ENCODE results near the gene KCNIP4.
A peak's percentile ranks its signal among the peaks of the same experiment; 100 is the strongest.
"Not testable (repeated sequence)": the region's sequence is repeated elsewhere in the genome, so short reads cannot be mapped to it uniquely, and the experiment has no call there.

Gene KCNIP4
- total RNA-seq = 0 to 0.24 (median 0) reads per million in 18 experiments

DNA sequence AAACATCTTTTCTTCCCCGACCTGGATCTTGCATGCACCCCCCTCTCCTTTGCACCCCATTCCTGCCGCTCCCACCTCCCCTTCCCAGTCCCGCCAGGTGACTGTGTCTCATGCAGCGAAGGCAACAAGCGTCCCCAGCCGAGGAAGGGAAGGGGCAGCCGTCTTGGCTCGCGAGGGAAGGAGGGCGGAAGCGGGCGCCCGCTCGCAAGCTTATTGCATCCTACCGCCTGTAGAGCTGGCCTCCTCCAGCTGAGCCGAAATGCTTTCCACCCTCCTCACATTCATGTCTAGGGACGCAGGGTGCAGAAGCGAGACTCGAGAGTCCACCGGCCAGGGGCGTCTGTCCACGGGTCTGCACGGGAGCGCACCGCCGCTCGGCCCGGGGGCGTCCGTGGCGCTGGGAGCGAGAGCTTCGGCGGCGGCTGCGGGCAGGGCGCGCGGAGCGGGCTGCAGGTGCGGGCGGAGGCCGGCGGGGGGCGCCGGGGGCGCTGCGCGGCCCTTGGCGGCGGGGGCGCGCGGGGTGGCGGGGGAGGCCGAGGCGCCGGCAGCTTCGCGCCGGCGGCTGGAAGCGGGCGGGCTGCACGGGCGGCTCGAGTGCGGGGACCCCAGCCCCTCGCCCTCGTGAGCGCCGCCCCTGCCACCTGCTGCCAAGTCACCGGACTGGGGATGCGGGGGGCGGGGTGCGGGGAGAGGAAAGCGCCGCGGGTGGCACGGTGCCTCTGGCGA is at the start of gene KCNIP4:
KCNIP4 (minus strand) TSS at position 426 of the 726 bp plus-strand sequence.
- no peak for DNase-seq

DNA sequence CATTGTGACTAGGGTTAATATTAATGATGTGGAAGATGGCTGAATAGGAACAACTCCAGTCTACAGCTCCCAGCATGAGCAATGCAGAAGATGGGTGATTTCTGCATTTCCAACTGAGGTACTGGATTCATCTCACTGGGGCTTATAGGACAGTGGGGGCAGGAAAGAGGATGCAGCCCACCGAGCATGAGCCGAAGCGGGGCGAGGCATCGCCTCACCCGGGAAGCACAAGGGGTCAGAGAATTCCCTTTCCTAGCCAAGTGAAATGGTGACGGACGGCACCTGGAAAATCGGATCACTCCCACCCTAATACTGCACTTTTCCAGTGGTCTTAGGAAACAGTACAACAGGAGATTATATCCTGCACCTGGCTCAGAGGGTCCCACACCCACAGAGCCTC is 48.0 kb upstream of the KCNIP4 start:
- not testable (repeated sequence) for DNase-seq

DNA sequence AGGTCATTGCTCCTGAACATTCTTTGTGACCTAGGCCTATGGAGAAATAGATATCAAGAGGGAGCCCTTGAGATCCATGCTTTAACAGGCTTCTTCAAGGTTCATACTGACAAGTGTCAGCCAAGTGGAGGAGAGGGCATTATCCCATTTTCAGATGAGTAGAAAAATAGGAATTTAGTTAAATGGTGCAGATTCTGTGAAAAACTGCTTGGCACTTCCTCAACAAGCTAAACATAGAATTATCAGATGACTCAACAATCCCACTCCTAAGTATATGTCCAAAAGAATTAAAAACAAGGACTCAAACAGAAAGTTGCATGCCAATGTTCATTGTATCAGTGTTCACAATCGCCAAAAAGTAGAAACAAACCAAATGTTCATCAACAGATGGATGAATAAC is 43.8 kb upstream of the KCNIP4 start:
- DNase-seq = no peak

DNA sequence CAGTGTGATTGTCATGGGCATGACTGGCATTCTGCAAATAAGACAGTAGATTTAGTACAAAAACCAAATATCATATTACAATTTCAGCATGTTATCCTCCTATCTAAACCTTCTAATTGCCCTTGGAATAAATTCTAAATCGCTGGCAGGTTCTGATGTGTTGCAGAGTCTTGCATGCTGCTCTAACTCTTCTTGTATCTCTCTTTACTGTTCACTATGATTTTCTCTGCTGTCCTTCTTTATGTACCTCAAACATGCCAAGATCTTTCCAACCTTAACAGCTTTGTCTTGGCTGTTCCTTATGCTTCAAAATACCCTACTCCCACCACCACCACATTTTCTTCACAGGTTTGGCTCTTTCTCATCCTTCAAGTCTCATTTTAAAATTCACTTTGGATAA is 43.0 kb upstream of the KCNIP4 start:
- no peak for DNase-seq

DNA sequence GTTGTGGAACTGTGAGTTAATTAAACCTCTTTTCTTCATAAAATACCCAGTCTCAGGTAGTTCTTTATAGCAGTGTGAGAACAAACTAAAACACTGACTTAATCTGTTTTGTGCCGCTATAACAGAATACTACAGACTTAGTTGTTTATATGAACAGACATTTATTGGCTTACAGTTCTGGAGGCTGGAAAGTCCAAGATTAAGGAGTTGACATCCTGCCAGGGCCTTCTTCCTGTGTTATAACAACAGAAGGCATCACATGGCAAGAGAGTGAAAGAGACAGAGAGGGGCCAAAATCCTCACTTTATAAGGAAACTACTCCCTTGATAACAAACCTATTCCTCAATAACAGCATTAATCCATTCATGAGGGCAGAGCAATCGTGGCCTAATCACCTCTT is 42.5 kb upstream of the KCNIP4 start:
- DNase-seq = no peak

DNA sequence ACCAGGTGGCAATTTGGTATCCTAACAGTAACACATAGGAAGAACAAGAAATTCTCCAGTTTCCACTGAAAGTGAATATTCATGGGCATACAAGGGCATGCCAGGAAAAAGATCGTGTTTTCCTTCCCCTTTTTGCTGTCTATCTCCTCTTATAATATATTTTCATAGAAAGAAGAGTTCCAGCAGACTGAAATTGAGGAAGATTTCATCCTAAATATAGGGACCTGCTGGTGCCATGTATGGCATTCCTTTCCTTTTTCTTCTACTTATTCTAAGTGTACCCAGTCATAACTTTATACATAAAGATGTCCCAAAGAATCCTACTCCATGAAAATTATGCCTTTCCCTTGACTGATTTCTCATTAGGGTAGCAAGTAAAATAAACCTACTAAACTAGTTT is 40.8 kb upstream of the KCNIP4 start:
- no peak for DNase-seq

DNA sequence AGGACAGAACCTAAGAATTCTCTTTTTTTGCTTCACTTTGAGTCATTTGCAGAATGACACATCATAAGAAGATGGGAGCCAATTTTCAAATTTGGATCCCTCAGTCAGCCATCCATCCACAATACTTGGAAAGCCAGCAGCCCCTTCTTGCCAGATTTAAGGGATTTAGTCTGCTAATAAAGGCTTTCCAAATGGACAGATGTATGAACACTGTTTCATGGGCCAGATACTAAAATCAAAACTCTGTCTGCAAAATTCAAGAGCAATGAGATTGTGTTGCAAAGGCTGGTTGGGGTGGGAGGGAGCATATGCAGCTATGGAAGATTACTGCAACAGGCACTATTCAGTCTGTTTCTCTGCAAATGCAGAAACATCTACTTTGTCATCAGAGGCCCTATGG is 37.7 kb upstream of the KCNIP4 start:
- no peak for DNase-seq

DNA sequence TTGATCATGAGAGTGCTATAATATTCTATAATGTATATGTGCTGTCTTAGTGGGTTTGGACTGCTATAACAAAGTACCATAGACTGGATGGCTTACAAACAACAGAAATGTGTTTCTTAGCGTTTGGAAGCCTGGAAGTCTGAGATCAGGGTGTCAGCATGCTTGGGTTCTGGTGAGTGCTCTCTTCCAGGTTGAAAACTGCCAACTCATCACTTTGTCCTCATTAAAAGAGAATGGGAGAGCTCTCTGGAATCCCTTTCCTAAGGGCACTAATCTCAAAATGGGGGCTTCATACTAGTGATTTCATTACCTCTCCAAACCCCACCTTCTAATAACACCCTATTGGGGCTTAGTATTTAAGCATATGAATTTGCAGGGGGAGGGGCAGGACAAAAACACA is 33.5 kb upstream of the KCNIP4 start:
- DNase-seq = no peak

DNA sequence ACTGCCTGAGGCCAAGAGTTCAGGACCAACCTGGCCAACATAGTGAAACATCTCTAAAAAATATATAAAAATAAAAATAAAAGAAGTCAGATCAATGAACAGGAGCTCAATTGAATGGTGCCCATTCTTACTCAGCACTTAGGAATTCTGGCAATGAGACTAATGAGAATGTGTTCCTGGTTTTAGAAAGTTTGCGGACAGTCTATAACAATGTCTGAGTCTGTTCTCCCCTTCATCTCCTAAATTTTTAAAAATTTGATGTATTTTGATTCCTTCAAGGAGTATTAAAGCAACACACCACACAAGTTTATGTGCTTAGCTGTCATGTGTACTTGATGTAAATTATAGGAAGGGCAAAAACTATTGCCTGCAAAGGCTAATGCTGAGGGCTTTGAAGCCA is 30.6 kb upstream of the KCNIP4 start:
- no peak for DNase-seq

DNA sequence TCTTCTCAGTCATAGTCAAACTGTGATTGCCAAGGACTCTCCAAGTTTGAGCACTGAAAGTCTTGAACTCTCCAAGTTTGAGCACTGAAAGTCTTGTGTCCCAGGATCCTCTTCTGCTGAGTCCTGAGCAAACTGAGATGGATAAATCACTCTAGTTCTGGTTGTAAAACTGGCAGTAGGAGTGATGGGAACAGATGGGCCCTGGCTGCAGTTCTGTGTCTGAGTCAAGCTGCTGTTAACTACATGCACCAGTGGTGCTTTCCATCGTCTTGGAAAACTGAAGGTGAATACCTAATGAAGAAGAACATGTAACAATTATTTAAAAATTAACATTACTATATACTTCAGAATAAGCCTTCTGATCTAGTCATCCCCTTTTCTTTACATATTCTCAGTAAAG is 27.6 kb upstream of the KCNIP4 start:
- no peak for DNase-seq

DNA sequence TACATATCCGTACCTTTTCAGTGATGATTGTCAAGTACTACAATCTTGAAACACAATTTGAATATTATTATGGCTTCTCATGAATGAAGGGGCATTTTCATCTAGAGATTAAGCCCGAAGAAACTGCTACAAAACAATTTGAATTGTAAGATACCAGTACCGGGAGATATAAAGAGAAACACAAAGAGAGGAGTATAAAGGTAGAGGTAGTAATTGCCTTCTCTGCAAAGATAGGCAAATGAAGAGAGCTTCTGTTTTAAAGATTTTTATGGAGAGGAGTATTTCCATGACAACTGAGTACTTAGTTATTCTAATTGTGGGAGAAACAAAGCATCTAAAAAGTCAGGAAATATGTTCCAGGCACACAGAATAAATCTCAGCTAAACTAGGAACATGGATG is 25.3 kb upstream of the KCNIP4 start:
- no peak for DNase-seq

DNA sequence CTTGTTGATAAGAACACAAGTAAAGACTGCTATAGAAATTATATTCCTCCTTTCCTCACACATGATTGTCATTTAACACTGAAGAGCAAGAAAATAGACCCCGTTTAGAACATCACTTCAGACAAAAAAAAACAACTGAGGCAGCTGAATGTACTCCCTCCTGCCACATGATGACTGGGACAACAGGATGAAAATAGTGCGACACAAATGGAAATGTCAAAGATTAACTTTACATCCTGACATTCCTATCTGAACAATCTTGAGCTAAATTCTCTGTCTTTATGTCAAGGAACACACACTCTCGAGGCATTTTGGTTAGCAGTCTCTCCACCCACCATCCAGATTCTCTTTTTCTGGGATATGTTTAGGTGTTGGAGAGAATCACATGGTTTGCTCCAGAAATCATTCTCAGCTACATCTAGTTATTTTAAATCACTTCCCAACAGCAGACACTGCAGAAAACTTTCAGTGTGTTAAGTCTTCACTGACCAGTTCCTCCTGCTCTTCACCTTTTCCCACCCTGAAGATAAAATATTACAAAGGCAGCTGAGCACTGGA is 16.3 kb upstream of the KCNIP4 start:
- no peak for DNase-seq

DNA sequence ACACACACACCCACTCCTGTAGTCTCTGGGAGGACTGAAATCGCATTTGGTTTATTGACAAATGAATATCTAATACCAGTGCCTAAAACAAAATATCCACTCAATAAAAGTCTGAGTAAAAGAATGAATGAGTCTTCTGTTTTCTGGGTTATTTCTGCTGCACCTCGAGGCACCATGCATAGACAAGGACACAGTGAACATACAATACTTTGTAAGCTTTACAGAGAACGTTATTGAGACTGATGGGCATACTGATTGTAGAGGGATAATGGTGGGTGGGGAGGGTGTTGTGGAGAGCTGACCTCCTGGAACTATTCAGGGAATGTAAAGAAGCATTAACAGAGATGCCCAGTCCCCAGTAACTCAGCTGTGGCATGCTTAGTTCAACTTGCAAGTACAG is 14.1 kb upstream of the KCNIP4 start:
- DNase-seq = no peak

DNA sequence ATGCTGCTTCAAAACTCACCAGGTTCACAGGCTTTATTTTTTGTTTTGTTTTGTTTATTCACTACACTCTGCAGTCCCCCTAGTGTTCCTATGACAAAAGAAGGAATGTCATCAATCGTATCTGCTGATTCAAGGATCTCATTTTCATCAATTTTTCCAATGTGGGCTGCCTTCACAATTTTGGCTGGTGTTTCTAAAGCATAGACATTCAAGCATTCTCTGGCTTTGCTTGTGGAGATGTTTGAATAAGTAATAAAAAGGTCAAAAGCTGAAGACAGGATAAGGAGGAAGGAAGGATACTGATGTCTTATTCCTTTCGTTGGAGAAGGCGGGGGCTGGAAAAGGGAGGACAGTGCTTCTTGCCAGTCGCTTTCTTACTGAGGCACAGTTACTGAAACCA is 12.2 kb upstream of the KCNIP4 start:
- DNase-seq = no peak

DNA sequence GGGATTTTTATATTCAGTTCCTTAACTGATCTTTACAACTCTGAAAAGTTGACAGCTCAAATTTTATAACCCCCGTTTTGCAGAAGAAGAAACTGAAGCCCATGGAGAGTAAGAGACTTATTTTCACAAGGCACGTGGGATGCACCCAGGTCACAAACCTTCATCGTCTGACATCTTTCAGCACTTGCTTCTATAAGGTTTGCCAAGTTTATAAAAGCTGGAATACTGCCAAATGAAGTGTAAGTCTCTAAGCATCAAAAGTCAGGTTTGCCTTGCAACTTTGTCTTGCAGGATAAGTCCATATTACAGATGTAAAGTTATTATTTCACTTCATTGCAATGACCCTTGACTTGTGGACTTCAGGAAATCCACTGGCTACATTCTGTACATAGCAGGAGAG is 6.3 kb upstream of the KCNIP4 start:
- no peak for DNase-seq

DNA sequence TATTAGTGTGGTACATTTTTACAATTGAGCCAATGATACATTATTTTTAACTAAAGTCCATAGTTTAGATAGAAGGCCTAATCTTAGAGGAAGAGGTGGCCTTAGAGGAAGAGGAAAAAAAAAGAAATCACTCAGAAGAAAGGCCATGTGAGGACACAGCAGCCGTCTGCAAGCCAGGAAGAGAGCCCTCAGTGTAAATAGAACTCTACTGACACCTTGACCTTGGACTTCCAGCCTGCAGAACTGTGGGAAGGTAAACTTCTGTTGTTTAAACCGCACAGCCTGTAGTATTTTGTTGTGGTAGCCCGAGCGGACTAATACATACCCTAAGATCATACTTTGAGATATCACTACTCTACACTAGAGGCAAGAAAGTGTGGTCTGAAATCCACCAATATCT is 5.1 kb upstream of the KCNIP4 start:
- DNase-seq = no peak

DNA sequence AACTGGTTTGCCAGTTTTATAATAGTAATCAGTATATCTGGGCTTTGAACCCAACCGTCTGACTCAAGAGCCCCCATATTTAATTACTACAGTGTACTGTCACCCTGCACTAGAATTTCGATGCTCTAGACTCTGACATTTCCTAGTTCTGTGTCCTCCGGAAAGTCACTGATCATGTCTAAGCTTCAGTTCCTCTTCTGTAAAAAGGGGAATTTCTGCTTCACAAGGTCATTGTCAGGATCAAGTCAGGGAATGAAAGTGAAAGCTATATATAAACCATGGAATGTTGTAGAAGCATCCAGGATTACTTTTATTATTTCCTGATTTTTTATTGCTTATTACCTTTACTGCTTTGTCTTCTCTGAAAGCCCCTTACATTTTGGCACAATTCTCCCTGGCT is 4.0 kb upstream of the KCNIP4 start:
- DNase-seq = peak in 1 of 2 donors; percentile 10

DNA sequence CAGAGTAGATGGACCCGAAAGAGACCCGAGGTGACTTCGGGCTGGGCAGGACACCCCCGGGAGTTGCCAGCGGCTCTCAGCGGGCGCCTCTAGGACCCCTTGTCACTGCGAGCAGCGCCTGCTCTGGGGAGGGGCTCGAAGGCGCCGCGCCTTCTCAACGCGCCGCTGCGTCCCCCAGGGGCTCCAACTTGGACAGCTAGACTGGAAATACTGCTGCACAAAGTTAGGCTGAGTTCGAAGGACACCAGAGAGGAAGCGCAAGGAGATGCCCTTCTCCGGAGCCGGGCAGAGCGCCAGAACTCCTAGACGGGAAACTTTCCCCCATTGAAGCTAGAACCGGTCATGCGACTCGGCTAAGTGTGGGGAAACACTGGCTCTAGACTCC is 493 bp upstream of the KCNIP4 start:
- no peak for DNase-seq

DNA sequence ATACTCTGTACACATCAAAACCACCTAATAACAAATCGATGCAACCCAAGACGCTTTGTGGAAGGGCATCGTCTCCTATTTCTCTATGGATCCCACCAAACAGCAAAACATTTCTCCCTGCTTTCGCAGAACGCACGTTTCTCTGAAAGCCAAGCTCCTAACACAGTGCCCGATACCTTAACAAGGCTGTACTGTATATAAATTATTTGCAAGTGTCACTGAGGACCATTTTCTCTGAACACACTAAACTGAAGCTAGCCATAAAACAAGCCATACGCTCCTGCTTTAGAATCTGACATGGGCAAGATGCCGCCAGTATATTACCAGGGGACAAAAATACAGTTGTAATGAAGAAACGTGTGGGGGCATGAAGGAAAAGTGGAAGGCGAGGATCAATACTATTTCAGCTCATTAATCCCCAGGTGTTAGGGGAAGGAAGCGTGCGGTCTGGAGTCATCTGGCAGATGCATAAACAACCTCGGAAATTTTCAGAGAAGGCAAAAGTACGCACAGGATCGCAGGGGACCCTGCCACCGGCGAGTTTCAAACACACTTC is 703 bp downstream of the KCNIP4 start:
- no peak for DNase-seq

DNA sequence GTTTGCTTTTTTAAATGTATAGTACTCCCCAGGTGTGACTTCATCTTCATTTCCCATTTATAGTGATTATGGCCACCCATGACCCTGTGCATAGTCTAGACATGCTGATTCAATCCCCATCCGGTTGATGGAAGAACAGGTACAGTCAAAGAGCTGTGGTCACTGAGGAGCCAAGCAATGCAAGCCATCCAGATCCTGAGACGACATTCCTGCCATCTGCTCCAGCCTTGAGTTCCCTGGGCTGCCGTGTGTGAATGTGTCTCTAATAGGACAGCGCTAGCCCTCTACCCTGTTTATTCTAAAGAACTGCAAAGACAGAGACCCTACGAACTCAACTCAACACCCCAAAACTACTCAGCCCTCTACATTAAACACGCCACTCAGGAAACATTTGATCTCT is 1.7 kb downstream of the KCNIP4 start:
- DNase-seq = no peak

DNA sequence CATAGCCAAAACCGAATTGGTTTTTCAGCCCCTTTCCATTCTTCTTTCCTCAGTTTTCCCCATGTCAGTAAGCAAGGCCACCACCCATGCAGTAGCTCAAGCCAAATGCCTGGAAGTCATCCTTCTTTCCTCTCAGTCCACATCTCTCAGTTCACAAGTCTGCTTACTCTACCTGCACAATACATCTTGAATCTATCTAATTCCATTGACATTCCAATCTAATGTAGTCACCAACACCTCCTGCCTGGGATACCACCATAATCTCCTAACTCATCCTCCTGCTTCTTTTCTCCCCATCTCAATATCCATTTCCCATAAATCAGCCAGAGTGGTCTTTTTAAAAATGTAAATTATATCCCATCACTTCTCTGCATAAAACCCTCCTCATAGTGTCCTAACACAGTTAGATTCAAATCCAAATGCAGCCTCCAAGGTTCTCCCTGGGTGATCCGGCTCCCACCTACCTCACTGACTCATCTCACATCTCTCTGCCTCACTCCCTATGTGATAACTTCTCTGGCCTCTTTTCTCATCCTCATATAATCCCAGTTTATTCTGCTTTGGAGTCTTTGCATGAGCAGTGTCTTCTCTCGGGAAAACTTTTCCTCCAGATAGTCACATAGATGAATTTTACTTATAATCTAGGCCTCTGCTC is 26.9 kb downstream of the KCNIP4 start:
- DNase-seq = no peak

DNA sequence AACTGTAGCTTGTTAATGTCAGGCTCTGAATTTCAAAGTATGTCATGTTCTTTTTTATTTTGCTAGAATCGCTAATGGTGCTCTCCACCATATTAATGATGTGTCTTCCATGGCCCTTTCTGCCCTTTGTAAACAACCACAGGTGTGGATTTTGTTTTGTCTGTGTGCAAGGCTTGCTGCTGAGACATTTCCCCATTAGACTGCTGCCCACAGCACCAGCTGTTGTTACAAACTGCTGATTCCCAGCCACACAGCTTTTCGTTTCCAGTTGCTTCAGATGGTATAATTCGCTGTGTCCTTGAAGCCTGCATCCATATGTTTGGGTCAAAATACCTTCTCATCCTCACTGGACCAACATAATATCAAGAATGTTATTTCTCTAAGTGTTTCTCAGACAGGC is 32.8 kb downstream of the KCNIP4 start:
- no peak for DNase-seq

DNA sequence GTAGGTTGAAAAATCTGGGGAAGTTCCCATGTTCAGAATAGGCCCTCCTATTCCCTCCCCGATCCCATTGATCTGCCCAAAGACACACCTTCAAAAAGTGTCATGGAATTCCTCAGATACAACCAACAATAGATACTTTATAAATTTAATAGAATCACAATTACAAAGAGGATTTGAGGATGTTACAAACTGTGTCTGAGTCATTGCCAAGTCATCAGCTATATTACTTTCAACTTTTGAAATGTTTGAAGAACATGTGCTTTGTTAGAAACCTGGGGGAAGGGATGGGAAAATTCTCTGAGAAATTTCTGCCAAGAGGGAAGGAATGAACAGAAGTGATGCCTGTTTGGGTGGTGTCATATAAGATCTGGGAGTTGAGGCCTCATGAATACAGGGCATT is 46.7 kb downstream of the KCNIP4 start:
- no peak for DNase-seq

DNA sequence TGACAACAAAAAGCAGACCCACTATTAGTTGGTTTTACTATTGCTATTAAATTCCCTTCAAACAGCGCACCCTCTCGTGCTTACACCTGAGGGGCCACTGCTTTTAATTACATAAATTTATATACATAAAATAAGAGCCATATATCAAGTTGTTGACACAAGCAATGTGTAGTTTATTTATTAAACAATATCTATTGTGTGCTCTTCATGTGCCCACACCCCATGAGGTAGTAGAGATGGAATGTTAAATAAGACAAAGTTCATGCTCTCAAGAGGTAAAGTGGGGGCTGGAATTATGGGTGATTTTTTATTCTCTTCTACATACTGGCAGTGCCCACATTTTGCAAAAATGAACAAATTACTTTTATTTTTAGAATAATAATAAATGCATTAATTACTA is 47.3 kb downstream of the KCNIP4 start:
- DNase-seq = no peak
